Mesothelial cell of epicardium (in vitro differentiated cells): Measurements from ENCODE around the gene SETD2. TPM values are rescaled to one million over a fixed set of nuclear protein-coding genes. Genes with fewer than 3 reads are reported as not detected.
A peak's percentile ranks its signal among the peaks of the same experiment; 100 is the strongest.

Experiments
- DNase-seq, 2 experiments: peaks; one replicate each; pipeline ENCODE4 v3.0.0; 2021; ENCODE audit warnings: low spot score in 2 of 2; ENCODE audit not compliant: unreplicated experiment in 2 of 2
- H3K27ac Mint-ChIP-seq: 2 replicates; pipeline ENCODE4 v1.8.0; 2021; ENCODE audit warnings: mixed read lengths
- H3K27me3 Mint-ChIP-seq: 2 replicates; pipeline ENCODE4 v1.8.0; 2021; ENCODE audit warnings: low read depth, mixed read lengths
- H3K36me3 Mint-ChIP-seq: 2 replicates; pipeline ENCODE4 v1.8.0; 2021; ENCODE audit warnings: mixed read lengths
- H3K4me1 Mint-ChIP-seq: 2 replicates; pipeline ENCODE4 v1.8.0; 2021; ENCODE audit warnings: mixed read lengths
- H3K4me3 Mint-ChIP-seq: 2 replicates; pipeline ENCODE4 v1.8.0; 2021; ENCODE audit warnings: mild to moderate bottlenecking, moderate library complexity, mixed read lengths
- H3K9me3 Mint-ChIP-seq: 2 replicates; pipeline ENCODE4 v1.8.0; 2021; ENCODE audit warnings: mixed read lengths
- total RNA-seq: library from RNA; stranded (reverse); gene quantifications from 3 replicates; pipeline ENCODE4 v1.2.1, GENCODE V29; 2021
- TF ChIP-seq, protein P1 (sequence below): fragments of 200-600 bp; sonication (generic); IDR thresholded peaks from one replicate; pipeline ENCODE4 v1.5.0; 2021; ENCODE audit warnings: antibody characterized with exemption; ENCODE audit not compliant: unreplicated experiment

SETD2 gene
- total RNA-seq, 1 donor from 2014 or later = 73.1 TPM

DNA sequence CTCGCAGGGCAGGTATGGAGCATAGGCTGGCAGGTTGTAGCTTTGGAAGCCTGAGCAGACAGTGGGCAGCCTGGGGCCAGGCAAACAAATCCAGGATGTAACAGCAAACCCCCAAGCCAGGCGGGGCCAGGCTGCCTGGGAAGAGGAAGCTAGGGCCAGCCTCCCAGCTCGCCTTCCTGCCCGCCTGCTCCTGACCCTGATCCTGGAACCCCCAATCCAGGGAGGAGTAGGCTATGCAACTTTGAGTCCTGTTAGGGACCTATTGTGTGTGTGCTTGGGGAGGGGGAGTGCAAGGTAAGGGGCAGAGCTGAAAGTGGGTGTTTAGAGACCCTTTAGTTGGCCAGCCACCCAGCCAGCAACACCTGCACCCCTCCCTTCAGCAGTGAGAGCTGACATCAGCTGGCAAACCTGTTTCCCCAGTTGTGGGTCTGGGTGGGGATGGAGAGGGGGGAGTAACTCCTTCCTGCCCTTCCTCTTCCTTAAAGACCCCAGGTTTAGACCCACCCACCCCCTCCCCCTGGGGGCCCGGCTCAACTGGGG, 181.9 kb downstream of the SETD2 start:
- TF ChIP-seq, protein P1, sequence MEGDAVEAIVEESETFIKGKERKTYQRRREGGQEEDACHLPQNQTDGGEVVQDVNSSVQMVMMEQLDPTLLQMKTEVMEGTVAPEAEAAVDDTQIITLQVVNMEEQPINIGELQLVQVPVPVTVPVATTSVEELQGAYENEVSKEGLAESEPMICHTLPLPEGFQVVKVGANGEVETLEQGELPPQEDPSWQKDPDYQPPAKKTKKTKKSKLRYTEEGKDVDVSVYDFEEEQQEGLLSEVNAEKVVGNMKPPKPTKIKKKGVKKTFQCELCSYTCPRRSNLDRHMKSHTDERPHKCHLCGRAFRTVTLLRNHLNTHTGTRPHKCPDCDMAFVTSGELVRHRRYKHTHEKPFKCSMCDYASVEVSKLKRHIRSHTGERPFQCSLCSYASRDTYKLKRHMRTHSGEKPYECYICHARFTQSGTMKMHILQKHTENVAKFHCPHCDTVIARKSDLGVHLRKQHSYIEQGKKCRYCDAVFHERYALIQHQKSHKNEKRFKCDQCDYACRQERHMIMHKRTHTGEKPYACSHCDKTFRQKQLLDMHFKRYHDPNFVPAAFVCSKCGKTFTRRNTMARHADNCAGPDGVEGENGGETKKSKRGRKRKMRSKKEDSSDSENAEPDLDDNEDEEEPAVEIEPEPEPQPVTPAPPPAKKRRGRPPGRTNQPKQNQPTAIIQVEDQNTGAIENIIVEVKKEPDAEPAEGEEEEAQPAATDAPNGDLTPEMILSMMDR = no peak
- H3K27ac Mint-ChIP-seq = peak overlapping the region; percentile 83
- H3K4me3 Mint-ChIP-seq = peak overlapping the region; percentile 52
- H3K36me3 Mint-ChIP-seq = no peaks in the 10 kb centered on the region
- H3K9me3 Mint-ChIP-seq = no peaks in the 10 kb centered on the region
- H3K27me3 Mint-ChIP-seq = no peaks in the 10 kb centered on the region
- H3K4me1 Mint-ChIP-seq = peaks cover 46% of the 10 kb centered on the region
- peak in 1 of 2 experiments; percentile 72 for DNase-seq

- Mint-ChIP-seq H3K4me1 (peaks cover 46% of the 10 kb centered on the region), H3K27ac (peak overlapping the region; percentile 72), H3K9me3 (no peaks in the 10 kb centered on the region), H3K4me3 (peak overlapping the region; percentile 73), H3K27me3 (no peaks in the 10 kb centered on the region), H3K36me3 (no peaks in the 10 kb centered on the region)
- no peak for DNase-seq
- TF ChIP-seq, protein P1 = no peak
Measured at GRCh38 chr3:46979958-46980497, 183.9 kb downstream of the SETD2 start.

DNA sequence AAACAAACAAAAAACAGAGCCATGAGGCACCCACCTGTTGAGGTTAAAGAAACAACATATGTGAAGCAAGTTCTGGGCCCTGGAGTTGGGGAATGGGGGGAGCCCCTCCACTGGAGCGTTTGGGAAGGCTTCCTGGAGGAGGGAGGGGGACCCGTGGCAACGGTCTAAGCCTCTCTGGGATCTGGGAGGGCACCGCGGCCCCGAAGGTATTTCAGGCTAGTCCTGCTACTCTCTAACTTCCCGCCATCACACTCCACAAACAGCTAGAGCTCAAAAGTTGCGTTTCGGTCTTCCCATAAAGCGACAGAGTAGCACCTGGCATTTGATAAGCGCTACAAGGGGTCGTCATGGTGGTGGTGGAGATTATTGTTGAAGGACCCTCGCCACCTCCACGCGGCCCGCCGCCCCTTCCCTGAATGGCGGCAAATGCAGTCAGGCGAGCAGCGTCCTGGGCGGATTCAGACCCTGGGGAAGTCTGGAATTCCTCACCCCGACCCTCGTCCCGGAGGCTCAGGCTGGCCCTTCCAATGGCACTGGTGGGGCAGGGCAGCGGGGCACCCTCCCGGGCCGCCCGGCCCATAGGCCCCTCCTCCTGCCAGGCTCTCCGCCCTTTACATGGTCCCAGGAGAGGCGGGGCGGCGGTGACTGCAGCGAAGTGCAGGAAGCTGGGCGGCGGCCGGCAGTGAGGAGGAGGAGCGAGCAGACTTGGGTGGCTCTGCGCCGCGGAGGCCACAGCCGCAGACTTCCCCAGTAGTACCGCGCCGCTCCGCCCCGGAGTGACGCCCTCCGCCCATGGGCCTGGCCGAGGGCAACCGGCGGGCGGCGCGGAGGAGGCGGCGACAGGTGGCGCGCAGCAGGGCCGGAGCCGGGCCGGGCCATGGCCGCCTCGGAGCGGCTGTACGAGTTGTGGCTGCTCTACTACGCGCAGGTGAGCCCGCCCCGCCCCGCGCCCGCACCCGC, 184.6 kb downstream of the SETD2 start, which contains the start of gene NBEAL2:
NBEAL2 (plus strand) TSS at position 682 of the 960 bp plus-strand sequence; CDS start at position 878, 196 bp downstream.
- DNase-seq = peak; percentile 81 to 88
- TF ChIP-seq, protein P1 = no peak
- Mint-ChIP-seq H3K27ac (peak within 1 kb of the TSS; percentile 91), H3K4me3 (peak within 1 kb of the TSS; percentile 86), H3K36me3 (no peaks in the 10 kb centered on the region), H3K9me3 (no peaks in the 10 kb centered on the region), H3K27me3 (no peaks in the 10 kb centered on the region), H3K4me1 (peaks cover 51% of the 10 kb centered on the region)

DNA sequence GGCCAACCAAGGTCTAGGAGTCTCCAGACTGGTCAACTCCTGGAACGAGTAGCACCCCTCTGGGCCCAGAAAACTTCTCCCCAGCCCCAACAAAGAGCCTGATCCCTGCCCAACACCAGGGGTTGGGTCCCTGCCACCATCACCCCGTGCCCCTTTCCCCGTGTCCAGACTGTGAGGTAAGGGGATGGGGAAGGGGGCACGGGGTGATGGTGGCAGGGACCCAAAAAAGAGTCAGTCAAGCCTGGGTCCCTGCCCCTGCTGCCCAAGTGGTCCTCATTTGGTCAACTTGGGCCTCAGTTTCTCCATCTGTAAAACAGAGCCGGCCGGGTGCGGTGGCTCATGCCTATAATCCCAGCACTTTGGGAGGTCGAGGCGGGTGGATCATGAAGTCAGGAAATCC, 185.5 kb downstream of the SETD2 start:
- Mint-ChIP-seq H3K36me3 (no peaks in the 10 kb centered on the region), H3K27ac (peak overlapping the region; percentile 84)
- no peak for DNase-seq

GRCh38 chr3:46977811-46978195, 186.1 kb downstream of the SETD2 start:
- Mint-ChIP-seq H3K27me3 (no peaks in the 10 kb centered on the region), H3K4me3 (peak overlapping the region; percentile 100)
- DNase-seq = no peak

More for the DNA sequence above, 185.5 kb downstream of the SETD2 start:
- H3K27me3 Mint-ChIP-seq = no peaks in the 10 kb centered on the region
- TF ChIP-seq, protein P1 = no peak
- H3K4me1 Mint-ChIP-seq = peaks cover 55% of the 10 kb centered on the region
- H3K9me3 Mint-ChIP-seq = no peaks in the 10 kb centered on the region
- peak overlapping the region; percentile 100 for H3K4me3 Mint-ChIP-seq

More at GRCh38 chr3:46977811-46978195, 186.1 kb downstream of the SETD2 start:
- peaks cover 55% of the 10 kb centered on the region for H3K4me1 Mint-ChIP-seq
- H3K27ac Mint-ChIP-seq = peak overlapping the region; percentile 84
- no peaks in the 10 kb centered on the region for H3K9me3 Mint-ChIP-seq
- TF ChIP-seq, protein P1 = no peak
- no peaks in the 10 kb centered on the region for H3K36me3 Mint-ChIP-seq
